ENCODE measurements around the gene TOGARAM2. TPM values are rescaled to one million over a fixed set of nuclear protein-coding genes. Genes with fewer than 3 reads are reported as not detected.

TOGARAM2 gene
- total and polyA plus RNA-seq, 2 of the 13 experiments (the other 11 are each of a cell fraction or from before 2014, with no cell fraction given) = under 0.01 to 0.05 TPM

GRCh38 chr2:28951910-28952835 is 28.9 kb upstream of the TOGARAM2 start (continued):
- no peak for TF ChIP-seq PREB (CRISPR knock-in tag; IDR thresholded peaks at IDR 0.05)
- no peak for TF ChIP-seq ZMAT5 (CRISPR knock-in tag; IDR thresholded peaks at IDR 0.05; ENCODE audit: borderline replicate concordance, low read depth)
- 0 out of 2 replicates have a peak, but pooled peaks have one; percentile 25 for TF ChIP-seq ZNF264 (CRISPR knock-in tag; IDR thresholded peaks at IDR 0.05)
- no peak for TF ChIP-seq ZNF546 (CRISPR knock-in tag; conservative IDR thresholded peaks at IDR 0.05)
- TF ChIP-seq HNF4A (CRISPR knock-in tag; IDR thresholded peaks at IDR 0.05) = peak; percentile 72
- TF ChIP-seq NFATC3 (CRISPR knock-in tag; IDR thresholded peaks at IDR 0.05) = no peak
- TF ChIP-seq AFF4 (CRISPR knock-in tag; IDR thresholded peaks at IDR 0.05) = peak; percentile 37; the same call in 1 of the 2 replicates
- no peak for TF ChIP-seq SALL2 (CRISPR knock-in tag; IDR thresholded peaks at IDR 0.05)
- TF ChIP-seq SALL1 (CRISPR knock-in tag; IDR thresholded peaks at IDR 0.05) = peak; percentile 75
- TF ChIP-seq LRRFIP1 (CRISPR knock-in tag; conservative IDR thresholded peaks at IDR 0.05) = no peak
- TF ChIP-seq CCDC6 (CRISPR knock-in tag; IDR thresholded peaks at IDR 0.05) = no peak
- TF ChIP-seq ZBTB33 (CRISPR knock-in tag; IDR thresholded peaks at IDR 0.05) = no peak
- 0 out of 2 replicates have a peak, but pooled peaks have one; percentile 34 for TF ChIP-seq POGZ (CRISPR knock-in tag; IDR thresholded peaks at IDR 0.05)
- TF ChIP-seq CC2D1A (CRISPR knock-in tag; IDR thresholded peaks at IDR 0.05) = no peak
- TF ChIP-seq NFYB (CRISPR knock-in tag; IDR thresholded peaks at IDR 0.05) = no peak
- no peak for TF ChIP-seq PAX8 (CRISPR knock-in tag; IDR thresholded peaks at IDR 0.05; ENCODE audit: borderline replicate concordance)
- TF ChIP-seq ELF3 (CRISPR knock-in tag; IDR thresholded peaks at IDR 0.05) = 0 out of 2 replicates have a peak, but pooled peaks have one; percentile 36

All from HepG2 (cell line).